K562 (cell line): ENCODE data around the gene PPARD. TPM values are rescaled to one million over a fixed set of nuclear protein-coding genes. Genes with fewer than 3 reads are reported as not detected.

Experiments
- ARID1B ChIP-seq: fragments of 450-650 bp; IDR thresholded peaks from 2 replicates; pipeline ENCODE4 v1.6.1; 2016; ENCODE audit warnings: antibody characterized with exemption, mild to moderate bottlenecking, inconsistent platforms
- CEBPB ChIP-seq: fragments of 450-650 bp; IDR thresholded peaks from 2 replicates; pipeline ENCODE4 v1.6.1; 2016; ENCODE audit warnings: missing genetic modification characterization, missing compliant biosample characterization
- ETV6 ChIP-seq, 3 experiments: fragments of 150-350 bp in 1 of 3; sonication (generic) in 1 of 3; formaldehyde crosslinking in 1 of 3; IDR thresholded peaks; 2 replicates each; pipeline versions ENCODE4 v1.6.1 to v1.8.0; 2014 to 2022; ENCODE audit warnings: borderline replicate concordance in 2 of 3, low read depth in 2 of 3, antibody characterized with exemption in 1 of 3, low read length in 1 of 3, mild to moderate bottlenecking in 1 of 3, missing genetic modification reagents in 1 of 3
- FOS ChIP-seq: IDR thresholded peaks from 3 replicates; pipeline ENCODE4 v1.6.1; 2011; ENCODE audit not compliant: insufficient read length; ENCODE audit errors: extremely low read depth
- GABPA ChIP-seq: fragments of 200-800 bp; sonication (Bioruptor generic); conservative IDR thresholded peaks from 2 replicates; pipeline ENCODE4 v1.6.1; 2016; ENCODE audit warnings: low read depth, missing genetic modification characterization, missing compliant biosample characterization
- HDAC6 ChIP-seq: IDR thresholded peaks from 2 replicates; pipeline ENCODE4 v1.6.1; 2012; ENCODE audit warnings: low read depth, mild to moderate bottlenecking, control low read depth, inconsistent platforms, low read length, moderate library complexity
- HDAC8 ChIP-seq: fragments of 450-650 bp; IDR thresholded peaks from 2 replicates; pipeline ENCODE4 v1.6.1; 2016; ENCODE audit warnings: mild to moderate bottlenecking, missing genetic modification characterization, moderate library complexity, missing compliant biosample characterization
- MED1 ChIP-seq: sonication (generic); formaldehyde crosslinking; IDR thresholded peaks from 2 replicates; pipeline ENCODE4 v1.8.1; 2023; ENCODE audit warnings: missing genetic modification reagents, borderline replicate concordance
- MTA1 ChIP-seq: fragments of 450-650 bp; IDR thresholded peaks from 2 replicates; pipeline ENCODE4 v1.6.1; 2017; ENCODE audit warnings: borderline replicate concordance
- NONO ChIP-seq, 2 experiments: fragments of 200-400 bp in 1 of 2; fragments of 450-650 bp in 1 of 2; formaldehyde crosslinking in 1 of 2; IDR thresholded peaks; 2 replicates each; pipeline ENCODE4 v1.6.1; 2017; ENCODE audit warnings: low read depth in 2 of 2, mild to moderate bottlenecking in 2 of 2, moderate library complexity in 2 of 2, low read length in 1 of 2
- RFX7 ChIP-seq: fragments of 250-450 bp; sonication (Bioruptor Pico); IDR thresholded peaks from 2 replicates; pipeline ENCODE4 v1.5.1; 2021; ENCODE audit warnings: mild to moderate bottlenecking
- SMARCE1 ChIP-seq: fragments of 450-650 bp; IDR thresholded peaks from 2 replicates; pipeline ENCODE4 v1.7.1; 2016; ENCODE audit warnings: mild to moderate bottlenecking
- TAF7 ChIP-seq: fragments of 450-650 bp; IDR thresholded peaks from 2 replicates; pipeline ENCODE4 v1.6.1; 2016; ENCODE audit warnings: missing genetic modification characterization, missing compliant biosample characterization
- ZBTB7A ChIP-seq: IDR thresholded peaks from 2 replicates; pipeline ENCODE4 v1.6.1; 2011; ENCODE audit warnings: low read depth, mild to moderate bottlenecking, low read length, moderate library complexity, borderline replicate concordance; ENCODE audit not compliant: control insufficient read depth
- ZKSCAN8 ChIP-seq: fragments of 200-800 bp; sonication (Bioruptor generic); IDR thresholded peaks from 2 replicates; pipeline ENCODE4 v1.6.1; 2016; ENCODE audit warnings: missing genetic modification characterization, missing compliant biosample characterization
- ZNF174 ChIP-seq: fragments of 250-450 bp; sonication (Bioruptor Pico); IDR thresholded peaks from 2 replicates; pipeline ENCODE4 v1.4.0; 2020; ENCODE audit warnings: mild to moderate bottlenecking
- ZNF232 ChIP-seq: sonication (generic); formaldehyde crosslinking; IDR thresholded peaks from 2 replicates; pipeline ENCODE4 v1.8.0; 2022; ENCODE audit warnings: mild to moderate bottlenecking, missing genetic modification reagents
- ZNF316 ChIP-seq: fragments of 450-650 bp; IDR thresholded peaks from 2 replicates; pipeline ENCODE4 v1.6.1; 2016
- ZNF551 ChIP-seq: fragments of 250-450 bp; sonication (Bioruptor Pico); IDR thresholded peaks from 2 replicates; pipeline ENCODE4 v1.5.0; 2021; ENCODE audit warnings: mild to moderate bottlenecking, moderate library complexity
- polyA plus RNA-seq, 8 experiments: library from polyadenylated mRNA; depleted of rRNA in 4 of 8; stranded (reverse) in 5 of 8; unstranded in 3 of 8; fragments of >200 nt; fragmentation: Nextera tagmentation in 2 of 8; fragmentation: Illumina TruSeq in 1 of 8; extraction: Ambion mirVana in 2 of 8; extraction: Trizol in 1 of 8; gene quantifications; 2 replicates each; pipeline versions ENCODE4 v1.2.1 to v1.2.3, GENCODE V29; 2011 to 2014; ENCODE audit warnings: inconsistent platforms in 1 of 8, missing spikeins in 1 of 8
- total RNA-seq, 7 experiments: library from RNA; depleted of rRNA in 6 of 7; stranded (reverse); fragments of >200 nt in 6 of 7; fragmentation: Illumina TruSeq in 2 of 7; extraction: Trizol in 2 of 7; gene quantifications; 2 replicates each; pipeline versions ENCODE4 v1.2.1 to v1.2.3, GENCODE V29; 2011 to 2021; ENCODE audit warnings: low replicate concordance in 1 of 7
- TF ChIP-seq, protein P1 (sequence below): fragments of 450-650 bp; formaldehyde crosslinking; conservative IDR thresholded peaks from 2 replicates; pipeline ENCODE4 v1.4.0; 2022; ENCODE audit warnings: mild to moderate bottlenecking, missing genetic modification characterization
- TF ChIP-seq, protein P2 (sequence below), 2 experiments: fragments of 250-450 bp in 1 of 2; fragments of 450-650 bp in 1 of 2; sonication (Bioruptor Pico) in 1 of 2; IDR thresholded peaks; 2 replicates each; pipeline versions ENCODE4 v1.6.1 to v1.8.0; 2016 to 2021; ENCODE audit warnings: mild to moderate bottlenecking in 2 of 2, moderate library complexity in 2 of 2, missing compliant biosample characterization in 1 of 2, missing genetic modification characterization in 1 of 2
- TF ChIP-seq, protein P3 (sequence below), 2 experiments: IDR thresholded peaks; 2 replicates each; pipeline ENCODE4 v1.6.1; 2012; ENCODE audit warnings: improper control_type of control experiment in 2 of 2, low read depth in 2 of 2, low read length in 2 of 2, borderline replicate concordance in 1 of 2
- TF ChIP-seq, protein P4 (sequence below): fragments of 450-650 bp; IDR thresholded peaks from 2 replicates; pipeline ENCODE4 v1.6.1; 2016; ENCODE audit warnings: low read depth, mild to moderate bottlenecking, moderate library complexity

The PPARD gene
- total and polyA plus RNA-seq, 9 of the 15 experiments (the other 6 are each of a cell fraction or from before 2014, with no cell fraction given), result 0.14 to 13.2 (median 3.8) TPM

DNA sequence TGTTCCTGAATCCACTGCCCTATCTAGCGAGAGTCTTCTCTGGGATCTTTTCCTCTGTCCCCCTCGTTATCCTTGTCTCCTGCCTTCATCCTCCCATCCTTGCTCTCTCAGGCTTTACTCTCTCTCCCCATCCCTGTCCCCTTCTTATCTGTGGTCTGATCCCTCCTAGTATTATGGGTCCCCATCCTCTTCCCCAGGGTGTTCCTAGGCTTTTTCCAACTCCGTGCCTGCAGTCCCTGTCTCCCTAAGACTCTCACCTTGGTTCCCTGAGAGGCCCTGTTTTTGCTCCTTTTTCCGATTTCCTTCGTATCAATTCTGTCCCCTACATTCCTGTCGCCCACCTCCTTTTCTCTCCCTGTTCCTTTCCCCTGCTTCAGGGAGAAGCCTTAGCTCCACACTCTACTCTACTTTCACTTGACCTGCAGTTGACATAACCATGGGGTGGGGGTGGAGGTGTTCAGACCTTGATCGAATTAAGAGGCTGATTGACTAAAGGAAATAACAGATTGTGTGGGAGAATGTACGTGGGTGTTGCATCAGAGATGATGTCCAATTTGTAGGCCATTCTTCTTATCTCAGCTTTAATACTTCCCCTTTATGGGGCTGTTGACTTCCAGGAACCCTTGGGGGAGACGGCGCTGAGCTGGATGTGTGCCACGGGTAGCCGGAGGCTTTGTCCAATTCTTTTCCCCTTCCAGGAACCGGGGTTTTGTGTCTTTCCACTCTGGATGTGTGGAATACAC lies 905 bp downstream of the PPARD start (continued):
- TF ChIP-seq ZNF316 (0 out of 2 replicates have a peak, but pooled peaks have one; percentile 3), TAF7 (tag) (0 out of 2 replicates have a peak, but pooled peaks have one; percentile 19), MTA1 (peak; percentile 81), ZNF232 (CRISPR knock-in tag) (no peak), CEBPB (tag) (peak; percentile 99), ETV6 (IDR thresholded peaks at IDR 0.05; ENCODE audit: borderline replicate concordance in 1 of 2, low read depth in 2 of 2, low read length in 1 of 2) (peak in 1 of 2 experiments; percentile 89; a peak in 3 of 4 replicates), ETV6 (CRISPR knock-in tag; IDR thresholded peaks at IDR 0.05; ENCODE audit: borderline replicate concordance) (no peak), MED1 (CRISPR knock-in tag) (no peak), GABPA (peak; percentile 50), ZBTB7A (0 out of 2 replicates have a peak, but pooled peaks have one; percentile 41), SMARCE1 (peak; percentile 78; the same call in 1 of the 2 replicates), HDAC6 (no peak), NONO (IDR thresholded peaks at IDR 0.05; ENCODE audit: low read depth in 2 of 2, low read length in 1 of 2) (0 out of 4 replicates have a peak, but pooled peaks of 1 of the 2 experiments have one; percentile 28), FOS (no peak), ARID1B (peak; percentile 85), ZNF174 (CRISPR knock-in tag) (no peak), HDAC8 (tag) (no peak), ZNF551 (no peak), ZKSCAN8 (CRISPR knock-in tag) (no peak), RFX7 (no peak)
- TF ChIP-seq, protein P1, sequence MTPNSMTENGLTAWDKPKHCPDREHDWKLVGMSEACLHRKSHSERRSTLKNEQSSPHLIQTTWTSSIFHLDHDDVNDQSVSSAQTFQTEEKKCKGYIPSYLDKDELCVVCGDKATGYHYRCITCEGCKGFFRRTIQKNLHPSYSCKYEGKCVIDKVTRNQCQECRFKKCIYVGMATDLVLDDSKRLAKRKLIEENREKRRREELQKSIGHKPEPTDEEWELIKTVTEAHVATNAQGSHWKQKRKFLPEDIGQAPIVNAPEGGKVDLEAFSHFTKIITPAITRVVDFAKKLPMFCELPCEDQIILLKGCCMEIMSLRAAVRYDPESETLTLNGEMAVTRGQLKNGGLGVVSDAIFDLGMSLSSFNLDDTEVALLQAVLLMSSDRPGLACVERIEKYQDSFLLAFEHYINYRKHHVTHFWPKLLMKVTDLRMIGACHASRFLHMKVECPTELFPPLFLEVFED (CRISPR knock-in tag), result 0 out of 2 replicates have a peak, but pooled peaks have one; percentile 9
- TF ChIP-seq, protein P2, sequence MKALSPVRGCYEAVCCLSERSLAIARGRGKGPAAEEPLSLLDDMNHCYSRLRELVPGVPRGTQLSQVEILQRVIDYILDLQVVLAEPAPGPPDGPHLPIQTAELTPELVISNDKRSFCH (CRISPR knock-in tag; IDR thresholded peaks at IDR 0.05), result no peak
- TF ChIP-seq, protein P2 (tag; IDR thresholded peaks at IDR 0.05), result no peak
- TF ChIP-seq, protein P3, sequence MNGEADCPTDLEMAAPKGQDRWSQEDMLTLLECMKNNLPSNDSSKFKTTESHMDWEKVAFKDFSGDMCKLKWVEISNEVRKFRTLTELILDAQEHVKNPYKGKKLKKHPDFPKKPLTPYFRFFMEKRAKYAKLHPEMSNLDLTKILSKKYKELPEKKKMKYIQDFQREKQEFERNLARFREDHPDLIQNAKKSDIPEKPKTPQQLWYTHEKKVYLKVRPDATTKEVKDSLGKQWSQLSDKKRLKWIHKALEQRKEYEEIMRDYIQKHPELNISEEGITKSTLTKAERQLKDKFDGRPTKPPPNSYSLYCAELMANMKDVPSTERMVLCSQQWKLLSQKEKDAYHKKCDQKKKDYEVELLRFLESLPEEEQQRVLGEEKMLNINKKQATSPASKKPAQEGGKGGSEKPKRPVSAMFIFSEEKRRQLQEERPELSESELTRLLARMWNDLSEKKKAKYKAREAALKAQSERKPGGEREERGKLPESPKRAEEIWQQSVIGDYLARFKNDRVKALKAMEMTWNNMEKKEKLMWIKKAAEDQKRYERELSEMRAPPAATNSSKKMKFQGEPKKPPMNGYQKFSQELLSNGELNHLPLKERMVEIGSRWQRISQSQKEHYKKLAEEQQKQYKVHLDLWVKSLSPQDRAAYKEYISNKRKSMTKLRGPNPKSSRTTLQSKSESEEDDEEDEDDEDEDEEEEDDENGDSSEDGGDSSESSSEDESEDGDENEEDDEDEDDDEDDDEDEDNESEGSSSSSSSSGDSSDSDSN (IDR thresholded peaks at IDR 0.05; ENCODE audit: borderline replicate concordance in 1 of 2, low read depth in 2 of 2, low read length in 2 of 2), result no peak
- TF ChIP-seq, protein P4, sequence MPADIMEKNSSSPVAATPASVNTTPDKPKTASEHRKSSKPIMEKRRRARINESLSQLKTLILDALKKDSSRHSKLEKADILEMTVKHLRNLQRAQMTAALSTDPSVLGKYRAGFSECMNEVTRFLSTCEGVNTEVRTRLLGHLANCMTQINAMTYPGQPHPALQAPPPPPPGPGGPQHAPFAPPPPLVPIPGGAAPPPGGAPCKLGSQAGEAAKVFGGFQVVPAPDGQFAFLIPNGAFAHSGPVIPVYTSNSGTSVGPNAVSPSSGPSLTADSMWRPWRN, result peak; percentile 99
